IPS-NIHi7 (cell line): Measurements from ENCODE around the gene PCDHA4.
"Not testable (repeated sequence)": the region's sequence is repeated elsewhere in the genome, so short reads cannot be mapped to it uniquely, and the experiment has no call there.

Experiments
- DNase-seq: peaks from one replicate; pipeline ENCODE4 v3.0.0; 2012; ENCODE audit warnings: mixed read lengths; ENCODE audit errors: extremely low spot score

The PCDHA4 gene

GRCh38 chr5:140806834-140807775, at the start of gene PCDHA4:
Gene PCDHA4 (plus strand): TSS chr5:140807068.
- peak; percentile 57 for DNase-seq

- DNase-seq: no peak
Measured at GRCh38 chr5:140764177-140764973, 42.5 kb upstream of the PCDHA4 start.

- no peak for DNase-seq
Measured at GRCh38 chr5:140767444-140767843, 39.4 kb upstream of the PCDHA4 start.

GRCh38 chr5:140780512-140780911, 26.4 kb upstream of the PCDHA4 start:
- no peak for DNase-seq

DNA sequence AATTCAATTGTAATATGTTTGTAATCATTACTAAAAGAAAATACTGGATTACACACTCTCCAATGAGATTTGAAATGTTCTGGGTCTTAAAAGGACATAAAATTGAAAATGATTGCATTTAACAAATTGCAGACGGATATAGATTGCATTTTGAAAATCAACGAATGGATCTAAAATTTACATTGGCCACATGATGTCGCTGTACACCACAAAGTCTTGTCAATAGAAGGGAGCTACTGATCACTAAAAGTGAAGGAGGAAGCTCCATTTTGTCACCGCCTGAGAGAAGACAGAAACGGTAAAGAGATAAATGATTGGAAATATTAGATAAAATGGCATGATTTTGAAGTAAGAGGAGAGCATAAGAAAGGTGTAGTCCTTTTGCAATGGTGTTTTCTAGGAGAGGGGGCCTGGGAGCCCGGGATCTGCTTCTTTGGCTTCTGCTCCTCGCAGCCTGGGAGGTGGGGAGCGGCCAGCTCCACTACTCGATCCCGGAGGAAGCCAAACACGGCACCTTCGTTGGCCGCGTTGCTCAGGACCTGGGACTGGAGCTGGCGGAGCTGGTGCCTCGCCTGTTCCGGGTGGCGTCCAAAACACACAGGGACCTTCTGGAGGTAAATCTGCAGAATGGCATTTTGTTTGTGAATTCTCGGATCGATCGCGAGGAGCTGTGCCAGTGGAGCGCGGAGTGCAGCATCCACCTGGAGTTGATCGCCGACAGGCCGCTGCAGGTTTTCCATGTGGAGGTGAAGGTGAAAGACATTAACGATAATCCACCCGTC, 20.8 kb upstream of the PCDHA4 start, which contains the start of gene PCDHA1:
TSS of gene PCDHA1 (plus strand) at position 236 of the 782 bp plus-strand sequence.
- DNase-seq: peak; percentile 31

- not testable (repeated sequence) for DNase-seq
Measured at GRCh38 chr5:140787422-140787821, 19.4 kb upstream of the PCDHA4 start.

- not testable (repeated sequence) for DNase-seq
Measured at GRCh38 chr5:140787849-140788504, 18.9 kb upstream of the PCDHA4 start.

GRCh38 chr5:140791089-140791488, 15.8 kb upstream of the PCDHA4 start:
- DNase-seq: no peak

DNA sequence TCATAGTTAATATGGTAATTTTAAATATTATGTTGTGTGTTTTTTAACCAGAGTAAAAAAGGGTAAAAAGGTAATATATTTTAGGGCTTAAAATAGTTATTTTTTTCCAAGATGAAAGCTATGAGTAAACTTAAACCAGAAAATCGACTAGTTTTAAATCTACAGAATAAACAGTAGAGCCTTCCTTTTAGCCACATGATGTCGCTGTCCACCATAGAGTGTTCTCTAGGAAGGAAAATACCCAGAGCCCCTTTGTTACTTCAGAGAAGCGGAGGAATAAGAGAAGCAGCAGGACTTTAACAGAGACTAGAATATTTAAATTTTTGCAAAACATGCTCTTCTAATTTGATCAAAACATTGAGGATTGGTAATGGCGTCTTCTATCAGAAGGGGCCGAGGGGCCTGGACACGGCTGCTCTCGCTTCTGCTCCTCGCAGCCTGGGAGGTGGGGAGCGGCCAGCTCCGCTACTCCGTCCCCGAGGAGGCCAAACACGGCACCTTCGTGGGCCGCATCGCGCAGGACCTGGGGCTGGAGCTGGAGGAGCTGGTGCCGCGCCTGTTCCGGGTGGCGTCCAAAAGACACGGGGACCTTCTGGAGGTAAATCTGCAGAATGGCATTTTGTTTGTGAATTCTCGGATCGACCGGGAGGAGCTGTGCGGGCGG, 12.1 kb upstream of the PCDHA4 start, which contains the start of gene PCDHA2:
TSS of gene PCDHA2 (plus strand) at position 258 of the 664 bp plus-strand sequence.
- DNase-seq: peak; percentile 38

DNA sequence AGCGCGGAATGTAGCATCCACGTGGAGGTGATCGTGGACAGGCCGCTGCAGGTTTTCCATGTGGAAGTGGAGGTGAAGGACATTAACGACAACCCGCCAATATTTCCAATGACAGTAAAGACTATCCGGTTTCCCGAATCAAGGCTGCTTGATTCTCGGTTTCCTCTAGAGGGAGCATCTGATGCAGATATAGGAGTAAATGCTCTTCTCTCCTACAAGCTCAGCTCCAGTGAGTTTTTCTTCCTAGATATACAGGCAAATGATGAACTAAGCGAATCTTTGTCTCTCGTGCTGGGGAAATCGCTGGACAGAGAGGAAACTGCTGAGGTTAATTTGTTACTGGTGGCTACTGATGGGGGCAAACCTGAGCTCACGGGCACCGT, 11.6 kb upstream of the PCDHA4 start:
- DNase-seq: peak; percentile 59

- not testable (repeated sequence) for DNase-seq
Measured at GRCh38 chr5:140796072-140796717, 10.7 kb upstream of the PCDHA4 start.

DNA sequence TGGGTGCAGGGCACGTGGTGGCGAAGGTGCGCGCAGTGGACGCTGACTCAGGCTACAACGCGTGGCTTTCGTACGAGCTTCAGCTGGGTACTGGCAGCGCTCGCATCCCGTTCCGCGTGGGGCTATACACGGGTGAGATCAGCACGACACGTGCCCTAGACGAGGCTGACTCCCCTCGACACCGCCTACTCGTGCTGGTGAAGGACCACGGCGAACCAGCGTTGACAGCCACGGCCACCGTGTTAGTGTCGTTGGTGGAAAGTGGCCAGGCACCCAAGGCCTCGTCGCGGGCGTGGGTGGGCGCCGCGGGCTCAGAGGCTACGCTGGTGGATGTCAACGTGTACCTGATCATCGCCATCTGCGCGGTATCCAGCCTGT, 10.2 kb upstream of the PCDHA4 start:
- DNase-seq: no peak

- DNase-seq: no peak
Measured at GRCh38 chr5:140800816-140801493, 5.9 kb upstream of the PCDHA4 start, which contains the start of gene PCDHA3. Gene PCDHA3 (plus strand): TSS chr5:140801057.

GRCh38 chr5:140801494-140801841, 5.4 kb upstream of the PCDHA4 start:
- DNase-seq: no peak

DNA sequence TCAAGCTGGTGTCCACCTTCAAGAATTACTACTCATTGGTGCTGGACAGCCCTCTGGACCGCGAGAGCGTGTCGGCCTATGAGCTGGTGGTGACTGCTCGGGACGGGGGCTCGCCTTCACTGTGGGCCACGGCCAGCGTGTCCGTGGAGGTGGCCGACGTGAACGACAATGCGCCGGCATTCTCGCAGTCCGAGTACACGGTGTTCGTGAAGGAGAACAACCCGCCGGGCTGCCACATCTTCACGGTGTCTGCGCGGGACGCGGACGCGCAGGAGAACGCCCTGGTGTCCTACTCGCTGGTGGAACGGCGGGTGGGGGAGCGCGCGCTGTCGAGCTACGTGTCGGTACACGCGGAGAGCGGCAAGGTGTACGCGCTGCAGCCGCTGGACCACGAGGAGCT, 4.5 kb upstream of the PCDHA4 start:
- DNase-seq: not testable (repeated sequence)

GRCh38 chr5:140802781-140803271, 4.0 kb upstream of the PCDHA4 start:
- DNase-seq: no peak

DNA sequence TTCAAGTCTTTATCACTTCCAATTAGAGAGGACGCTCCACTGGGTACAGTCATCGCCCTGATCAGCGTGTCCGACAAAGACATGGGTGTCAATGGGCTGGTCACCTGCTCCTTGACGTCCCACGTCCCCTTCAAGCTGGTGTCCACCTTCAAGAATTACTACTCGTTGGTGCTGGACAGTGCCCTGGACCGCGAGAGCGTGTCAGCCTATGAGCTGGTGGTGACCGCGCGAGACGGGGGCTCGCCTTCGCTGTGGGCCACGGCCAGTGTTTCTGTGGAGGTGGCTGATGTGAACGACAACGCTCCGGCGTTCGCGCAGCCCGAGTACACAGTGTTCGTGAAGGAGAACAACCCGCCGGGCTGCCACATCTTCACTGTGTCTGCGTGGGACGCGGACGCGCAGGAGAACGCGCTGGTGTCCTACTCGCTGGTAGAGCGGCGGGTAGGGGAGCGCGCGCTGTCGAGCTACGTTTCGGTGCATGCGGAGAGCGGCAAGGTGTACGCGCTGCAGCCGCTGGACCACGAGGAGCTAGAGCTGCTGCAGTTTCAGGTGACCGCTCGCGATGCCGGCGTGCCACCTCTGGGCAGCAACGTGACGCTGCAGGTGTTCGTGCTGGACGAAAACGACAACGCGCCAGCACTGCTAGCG, 1.5 kb downstream of the PCDHA4 start:
- DNase-seq: not testable (repeated sequence)

- no peak for DNase-seq
Measured at GRCh38 chr5:140808889-140809291, 2.0 kb downstream of the PCDHA4 start.
